GM23338 (cell line): ENCODE results near the gene SPOPL. TPM values are rescaled to one million over a fixed set of nuclear protein-coding genes. Genes with fewer than 3 reads are reported as not detected.

ENCODE experiments used
- ATAC-seq: fragments of 200-7000 bp; cut with Tn5 transposase; 3 replicates; pipeline ENCODE4 v1.9.1; 2020
- DNase-seq: peaks from one replicate; pipeline ENCODE4 v3.0.0-alpha.2; 2015; ENCODE audit warnings: low spot score
- H2AFZ ChIP-seq: fragments of 200-600 bp; sonication (generic); 2 replicates; pipeline ENCODE4 v1.8.0; 2016; ENCODE audit warnings: antibody characterized with exemption, mild to moderate bottlenecking, moderate library complexity
- H3F3A ChIP-seq: fragments of 200-600 bp; sonication (generic); replicated peaks from 2 replicates; pipeline ENCODE4 v1.8.0; 2017; ENCODE audit warnings: antibody characterized with exemption, mixed run types, low read depth
- H3K27ac ChIP-seq: fragments of 200-600 bp; sonication (generic); 2 replicates; pipeline ENCODE4 v1.6.1; 2016; ENCODE audit warnings: low read depth
- H3K27me3 ChIP-seq: fragments of 200-600 bp; sonication (generic); 2 replicates; pipeline ENCODE4 v1.8.0; 2016; ENCODE audit warnings: mild to moderate bottlenecking, mixed run types, moderate library complexity; ENCODE audit not compliant: insufficient read depth
- H3K36me3 ChIP-seq: fragments of 200-600 bp; sonication (generic); 2 replicates; pipeline ENCODE4 v1.8.0; 2016; ENCODE audit warnings: mild to moderate bottlenecking; ENCODE audit not compliant: insufficient read depth
- H3K4me1 ChIP-seq: fragments of 200-600 bp; sonication (generic); 2 replicates; pipeline ENCODE4 v1.8.0; 2016; ENCODE audit warnings: mild to moderate bottlenecking, moderate library complexity; ENCODE audit not compliant: insufficient read depth
- H3K4me2 ChIP-seq: fragments of 200-600 bp; sonication (generic); 2 replicates; pipeline ENCODE4 v1.7.1; 2017; ENCODE audit warnings: mixed run types
- H3K4me3 ChIP-seq: fragments of 200-600 bp; sonication (generic); 2 replicates; pipeline ENCODE4 v1.6.1; 2016; ENCODE audit warnings: mixed run types
- H3K79me2 ChIP-seq: fragments of 200-600 bp; sonication (generic); replicated peaks from 2 replicates; pipeline ENCODE4 v1.8.0; 2017; ENCODE audit warnings: mild to moderate bottlenecking; ENCODE audit not compliant: insufficient read depth
- H3K9me2 ChIP-seq: fragments of 200-600 bp; sonication (generic); 2 replicates; pipeline ENCODE4 v1.8.0; 2017; ENCODE audit not compliant: insufficient read depth
- H4K20me1 ChIP-seq: fragments of 200-600 bp; sonication (generic); replicated peaks from 2 replicates; pipeline ENCODE4 v1.8.0; 2017; ENCODE audit warnings: mild to moderate bottlenecking; ENCODE audit not compliant: insufficient read depth
- H3K27ac Mint-ChIP-seq: 2 replicates; pipeline ENCODE4 v1.8.0; 2020; ENCODE audit warnings: inconsistent platforms, mild to moderate bottlenecking, moderate library complexity, mixed read lengths
- H3K27me3 Mint-ChIP-seq: 3 replicates; pipeline ENCODE4 v1.8.0; 2022; ENCODE audit warnings: low read depth, mild to moderate bottlenecking, moderate library complexity, mixed read lengths, inconsistent platforms; ENCODE audit not compliant: insufficient read depth, poor library complexity
- H3K36me3 Mint-ChIP-seq: 3 replicates; pipeline ENCODE4 v1.8.0; 2021; ENCODE audit warnings: low read depth, mild to moderate bottlenecking, inconsistent platforms, moderate library complexity, mixed read lengths
- H3K4me1 Mint-ChIP-seq: 3 replicates; pipeline ENCODE4 v1.8.0; 2020; ENCODE audit warnings: mild to moderate bottlenecking, inconsistent platforms, mixed read lengths
- H3K4me3 Mint-ChIP-seq: 3 replicates; pipeline ENCODE4 v1.8.0; 2021; ENCODE audit warnings: moderate library complexity, mild to moderate bottlenecking, inconsistent platforms, mixed read lengths
- H3K9me3 Mint-ChIP-seq: 3 replicates; pipeline ENCODE4 v1.8.0; 2020; ENCODE audit warnings: moderate library complexity, mild to moderate bottlenecking, inconsistent platforms, mixed read lengths
- CREB1 ChIP-seq: fragments of 250-450 bp; sonication (Bioruptor Pico); IDR thresholded peaks from 2 replicates; pipeline ENCODE4 v1.5.0; 2020; ENCODE audit warnings: low read depth, mild to moderate bottlenecking, moderate library complexity
- CTCF ChIP-seq, 2 experiments: fragments of 200-600 bp in 1 of 2; sonication (generic) in 1 of 2; conservative IDR thresholded peaks; 2 replicates each; pipeline versions ENCODE4 v1.5.1 to v1.6.1; 2016 to 2017; ENCODE audit warnings: antibody characterized with exemption in 2 of 2, low read depth in 2 of 2, mild to moderate bottlenecking in 2 of 2, moderate library complexity in 1 of 2
- ETS1 ChIP-seq: IDR thresholded peaks from 2 replicates; pipeline ENCODE4 v1.6.1; 2016; ENCODE audit warnings: antibody characterized with exemption
- EZH2 ChIP-seq: fragments of 200-600 bp; sonication (generic); IDR thresholded peaks from one replicate; pipeline ENCODE4 v1.8.0; 2017; ENCODE audit warnings: antibody characterized with exemption, mild to moderate bottlenecking, low read depth; ENCODE audit not compliant: unreplicated experiment
- EZH2phosphoT487 ChIP-seq: fragments of 200-600 bp; sonication (generic); IDR thresholded peaks from one replicate; pipeline ENCODE4 v1.8.1; 2018; ENCODE audit warnings: antibody characterized with exemption; ENCODE audit not compliant: unreplicated experiment
- JUNB ChIP-seq: IDR thresholded peaks from one replicate; pipeline ENCODE4 v1.6.1; 2016; ENCODE audit warnings: antibody characterized with exemption; ENCODE audit not compliant: unreplicated experiment
- NANOG ChIP-seq: IDR thresholded peaks from 2 replicates; pipeline ENCODE4 v1.6.1; 2016; ENCODE audit warnings: antibody characterized with exemption, borderline replicate concordance
- POLR2AphosphoS5 ChIP-seq: IDR thresholded peaks from 2 replicates; pipeline ENCODE4 v1.6.1; 2016; ENCODE audit warnings: antibody characterized with exemption, low read depth
- REST ChIP-seq: IDR thresholded peaks from one replicate; pipeline ENCODE4 v1.6.1; 2018; ENCODE audit warnings: antibody characterized with exemption; ENCODE audit not compliant: unreplicated experiment
- STAT1 ChIP-seq: IDR thresholded peaks from one replicate; pipeline ENCODE4 v1.6.1; 2016; ENCODE audit warnings: antibody characterized with exemption; ENCODE audit not compliant: unreplicated experiment
- ZNF331 ChIP-seq: fragments of 250-450 bp; sonication (Bioruptor Pico); IDR thresholded peaks from 2 replicates; pipeline ENCODE4 v1.5.0; 2020; ENCODE audit warnings: low read depth, mild to moderate bottlenecking, moderate library complexity
- polyA plus RNA-seq: library from polyadenylated mRNA; unstranded; fragments of >200 nt; fragmentation: Nextera tagmentation; extraction: Ambion mirVana; gene quantifications from 2 replicates; pipeline ENCODE4 v1.2.1, GENCODE V29; 2016
- total RNA-seq: library from RNA; depleted of rRNA; stranded (reverse); fragments of >200 nt; shearing (Covaris generic); gene quantifications from 2 replicates; pipeline ENCODE4 v1.2.3, GENCODE V29; 2014

Gene SPOPL
- total and polyA plus RNA-seq, 2 experiments from 2014 or later, result 4.5 to 15.4 TPM

- no peak for TF ChIP-seq REST
- TF ChIP-seq JUNB, result no peak
- no peak for TF ChIP-seq EZH2
- no peak for TF ChIP-seq ZNF331 (CRISPR knock-in tag)
- TF ChIP-seq POLR2AphosphoS5, result no peak
- no peak for TF ChIP-seq STAT1
- no peak for TF ChIP-seq EZH2phosphoT487
- no peak for TF ChIP-seq CREB1
Observed at GRCh38 chr2:138609446-138609845, 107.9 kb downstream of the SPOPL start (continued).

- peaks cover 4% of the 10 kb centered on the region for H3K27me3 Mint-ChIP-seq
- ATAC-seq, result no peak
- TF ChIP-seq NANOG (no peak), REST (no peak), STAT1 (no peak), EZH2phosphoT487 (no peak), CTCF (conservative IDR thresholded peaks at IDR 0.05; ENCODE audit: low read depth in 2 of 2) (no peak), ETS1 (no peak)
Observed at GRCh38 chr2:138610201-138610953, 108.8 kb downstream of the SPOPL start.

More at GRCh38 chr2:138610201-138610953, 108.8 kb downstream of the SPOPL start:
- Mint-ChIP-seq H3K27ac (no peak overlapping the region), H3K4me1 (no peaks in the 10 kb centered on the region; the same call in 2 of the 3 replicates), H3K4me3 (no peak overlapping the region), H3K9me3 (no peaks in the 10 kb centered on the region), H3K36me3 (no peaks in the 10 kb centered on the region)
- H3K79me2 ChIP-seq, result no peaks in the 10 kb centered on the region
- no peak overlapping the region for H3K4me3 ChIP-seq
- no peaks in the 10 kb centered on the region for H3K36me3 ChIP-seq
- no peak overlapping the region for H2AFZ ChIP-seq
- no peak for DNase-seq
- H3K9me2 ChIP-seq, result 0 out of 2 replicates have a peak, but pooled peaks cover 5% of the 10 kb centered on the region
- H3K4me2 ChIP-seq, result no peak overlapping the region
- no peak overlapping the region for H3K27ac ChIP-seq
- H3K4me1 ChIP-seq, result no peaks in the 10 kb centered on the region
- no peaks in the 10 kb centered on the region for H4K20me1 ChIP-seq
- no peaks in the 10 kb centered on the region for H3F3A ChIP-seq
- H3K27me3 ChIP-seq, result no peaks in the 10 kb centered on the region
